Subcutaneous adipose tissue (tissue), 4 donors: ENCODE results near the gene C2orf78. TPM values are rescaled to one million over a fixed set of nuclear protein-coding genes. Genes with fewer than 3 reads are reported as not detected.

Experiments used
- total RNA-seq, 4 donors: library from RNA; depleted of rRNA; stranded (reverse); fragments of >200 nt; gene quantifications; one replicate each; pipeline ENCODE4 v1.1.0, GENCODE V29; 2016
- TF ChIP-seq, protein P1 (sequence below): fragments of 450-650 bp; IDR thresholded peaks from one replicate; pipeline ENCODE4 v1.5.1; 2016; ENCODE audit warnings: low read depth, mild to moderate bottlenecking, control low read depth, antibody characterized with exemption, moderate library complexity

C2orf78 gene
- total RNA-seq, 4 donors from 2014 or later = not detected

GRCh38 chr2:73746877-73747208 lies 37.1 kb upstream of the C2orf78 start:
- TF ChIP-seq, protein P1, sequence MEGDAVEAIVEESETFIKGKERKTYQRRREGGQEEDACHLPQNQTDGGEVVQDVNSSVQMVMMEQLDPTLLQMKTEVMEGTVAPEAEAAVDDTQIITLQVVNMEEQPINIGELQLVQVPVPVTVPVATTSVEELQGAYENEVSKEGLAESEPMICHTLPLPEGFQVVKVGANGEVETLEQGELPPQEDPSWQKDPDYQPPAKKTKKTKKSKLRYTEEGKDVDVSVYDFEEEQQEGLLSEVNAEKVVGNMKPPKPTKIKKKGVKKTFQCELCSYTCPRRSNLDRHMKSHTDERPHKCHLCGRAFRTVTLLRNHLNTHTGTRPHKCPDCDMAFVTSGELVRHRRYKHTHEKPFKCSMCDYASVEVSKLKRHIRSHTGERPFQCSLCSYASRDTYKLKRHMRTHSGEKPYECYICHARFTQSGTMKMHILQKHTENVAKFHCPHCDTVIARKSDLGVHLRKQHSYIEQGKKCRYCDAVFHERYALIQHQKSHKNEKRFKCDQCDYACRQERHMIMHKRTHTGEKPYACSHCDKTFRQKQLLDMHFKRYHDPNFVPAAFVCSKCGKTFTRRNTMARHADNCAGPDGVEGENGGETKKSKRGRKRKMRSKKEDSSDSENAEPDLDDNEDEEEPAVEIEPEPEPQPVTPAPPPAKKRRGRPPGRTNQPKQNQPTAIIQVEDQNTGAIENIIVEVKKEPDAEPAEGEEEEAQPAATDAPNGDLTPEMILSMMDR = no peak

GRCh38 chr2:73749314-73749713 lies 34.7 kb upstream of the C2orf78 start:
- TF ChIP-seq, protein P1 = no peak

DNA sequence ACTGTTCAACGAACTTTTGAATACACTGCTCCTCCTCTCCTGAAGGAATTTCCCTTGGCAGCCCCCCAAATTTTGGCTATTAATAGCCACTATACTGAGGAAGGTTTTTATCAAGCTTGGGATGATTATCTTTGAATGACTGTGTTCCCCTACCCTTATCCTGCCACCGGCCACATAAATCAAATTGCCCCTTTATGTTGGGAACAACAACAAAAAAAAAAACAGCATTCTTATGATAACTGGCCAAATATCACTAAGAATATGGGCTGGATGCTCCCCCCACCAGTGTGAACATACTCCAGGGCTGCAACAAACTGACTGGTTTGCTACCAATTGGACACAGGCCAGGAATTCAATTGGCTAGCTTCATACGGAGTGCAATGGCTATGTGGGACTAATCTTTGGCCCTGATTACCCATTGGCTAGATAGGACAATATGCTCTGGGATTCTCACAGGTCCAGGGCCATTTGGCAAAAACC lies 24.7 kb upstream of the C2orf78 start:
- TF ChIP-seq, protein P1 = no peak

DNA sequence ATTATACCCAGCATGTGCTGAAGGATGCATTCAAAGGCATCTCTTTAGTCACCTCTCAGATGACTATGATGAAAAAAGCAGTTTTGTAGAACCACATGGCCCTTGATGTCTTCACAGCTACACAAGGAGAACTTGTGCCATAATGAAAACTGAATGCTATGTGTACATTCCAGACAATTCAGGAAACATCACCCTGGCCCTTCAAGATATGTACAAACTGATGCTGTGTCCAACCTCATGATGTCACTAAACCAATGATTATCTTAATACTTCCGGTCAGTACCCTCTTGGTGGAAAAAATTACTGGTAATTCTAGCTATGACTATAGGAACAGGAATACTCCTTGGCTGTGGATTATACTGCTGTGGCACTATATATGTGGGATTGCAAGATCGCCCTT lies 24.1 kb upstream of the C2orf78 start:
- TF ChIP-seq, protein P1 = no peak

DNA sequence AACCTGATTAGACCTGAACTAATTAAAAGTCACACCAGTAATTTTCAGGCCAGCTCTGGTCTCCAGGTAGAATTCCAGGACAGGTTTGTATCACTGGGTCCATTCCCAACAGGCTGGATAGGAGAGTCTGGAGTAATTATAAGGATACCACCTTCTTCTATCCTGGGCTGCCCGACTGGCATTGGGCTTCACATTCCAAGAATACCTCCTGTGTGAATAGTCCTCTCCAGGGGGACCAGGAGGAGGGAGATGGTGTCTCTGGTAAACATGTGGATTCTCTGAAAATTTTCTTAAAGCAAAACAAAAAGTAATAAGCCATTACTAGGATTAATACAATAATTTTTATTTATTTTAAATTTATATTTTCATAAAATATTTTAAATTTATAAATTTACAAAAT lies 21.4 kb upstream of the C2orf78 start:
- TF ChIP-seq, protein P1 = no peak

GRCh38 chr2:73764945-73765344 lies 19.0 kb upstream of the C2orf78 start:
- TF ChIP-seq, protein P1 = no peak

DNA sequence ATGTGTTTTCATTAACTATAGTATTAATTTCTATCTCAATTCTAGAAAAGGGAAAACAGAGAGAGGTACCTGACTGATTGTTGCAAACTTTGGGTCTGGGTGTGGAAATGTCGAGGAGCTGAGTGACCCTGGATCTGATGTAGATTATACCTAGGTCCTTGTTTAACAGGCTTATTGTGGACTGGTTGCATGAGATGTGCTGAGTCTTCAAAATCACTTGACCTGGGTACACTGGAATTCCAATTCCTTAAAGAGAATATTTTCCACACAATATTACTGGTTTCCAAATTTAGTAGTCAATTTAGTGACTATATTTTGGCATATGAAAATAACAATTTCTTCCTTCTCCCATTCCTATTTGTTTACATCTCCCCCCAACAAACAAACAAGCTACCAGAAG lies 17.6 kb upstream of the C2orf78 start:
- TF ChIP-seq, protein P1 = no peak
